ENCODE data around the gene FKBP4. TPM values are rescaled to one million over a fixed set of nuclear protein-coding genes. Genes with fewer than 3 reads are reported as not detected.

The FKBP4 gene
- total and polyA plus RNA-seq, 12 donors, result 18.9 to 110 (median 44.3) TPM

- DNase-seq, result peak in 1 of 7 donors; percentile 10
- TF ChIP-seq POLR2A (IDR thresholded peaks at IDR 0.05) (no peak), CTCF (IDR thresholded peaks at IDR 0.05) (no peak)
- Histone ChIP-seq H3K4me1 (replicated peaks in 1 of 2) (peaks cover under 1 to 3% of the 10 kb centered on the region in 2 donors), H3K36me3 (replicated peaks in 1 of 2) (no peaks in the 10 kb centered on the region), H3K27me3 (no peaks in the 10 kb centered on the region), H3K27ac (no peak overlapping the region), H3K4me3 (no peak overlapping the region), H3K9me3 (replicated peaks in 1 of 3) (no peaks in the 10 kb centered on the region)
- 86 to 91% (median 86%) methylated on average over 5 to 6 of the region's 6 CpGs for WGBS, 4 donors
- intact Hi-C loops (cut with DNase I), result no loop called here
Measured at GRCh38 chr12:2791089-2791488, 3.7 kb upstream of the FKBP4 start.

- intact Hi-C loops (cut with DNase I), result no loop called here
- no peak for DNase-seq
- Histone ChIP-seq H3K27me3 (no peaks in the 10 kb centered on the region), H3K9me3 (replicated peaks in 1 of 3) (no peaks in the 10 kb centered on the region), H3K4me3 (no peak overlapping the region), H3K4me1 (replicated peaks in 1 of 2) (peaks cover 19% of the 10 kb centered on the region in 2 donors), H3K36me3 (replicated peaks in 1 of 2) (peaks cover 0 to 4% of the 10 kb centered on the region in 2 donors), H3K27ac (no peak overlapping the region)
- WGBS, 4 donors, result 82 to 86% (median 84%) methylated on average over 25 of the region's 25 CpGs
- no peak for TF ChIP-seq CTCF (IDR thresholded peaks at IDR 0.05)
- no peak for TF ChIP-seq POLR2A (IDR thresholded peaks at IDR 0.05)
Measured at GRCh38 chr12:2792671-2793500, 1.9 kb upstream of the FKBP4 start.

- no peak for TF ChIP-seq POLR2A (IDR thresholded peaks at IDR 0.05)
- TF ChIP-seq CTCF (IDR thresholded peaks at IDR 0.05), result no peak
- H3K9me3 ChIP-seq (replicated peaks in 1 of 3), result no peaks in the 10 kb centered on the region
- H3K27ac ChIP-seq, result no peak overlapping the region
- intact Hi-C loops (cut with DNase I), result no loop called here
- peaks cover 0 to 11% of the 10 kb centered on the region in 2 donors for H3K36me3 ChIP-seq (replicated peaks in 1 of 2)
- peaks cover 19 to 24% of the 10 kb centered on the region in 2 donors for H3K4me1 ChIP-seq (replicated peaks in 1 of 2)
- DNase-seq, result no peak
- 93 to 96% (median 95%) methylated on average over 21 of the region's 21 CpGs for WGBS, 4 donors
- H3K4me3 ChIP-seq, result no peak overlapping the region
- no peaks in the 10 kb centered on the region for H3K27me3 ChIP-seq
Measured at GRCh38 chr12:2793561-2793960, 1.2 kb upstream of the FKBP4 start.

GRCh38 chr12:2794191-2794735 is 507 bp upstream of the FKBP4 start:
- intact Hi-C loops (cut with DNase I), result no loop called here
- no peaks in the 10 kb centered on the region for H3K9me3 ChIP-seq (replicated peaks in 1 of 3)
- H3K27me3 ChIP-seq, result no peaks in the 10 kb centered on the region
- peak overlapping the region in 2 of 4 donors; percentile 39 to 84 for H3K4me3 ChIP-seq
- H3K27ac ChIP-seq, result peak overlapping the region in 3 of 5 donors; percentile 17 to 85 (median 36)
- no peak for TF ChIP-seq POLR2A (IDR thresholded peaks at IDR 0.05)
- no peak for TF ChIP-seq CTCF (IDR thresholded peaks at IDR 0.05)
- peaks cover 0 to 18% of the 10 kb centered on the region in 2 donors for H3K36me3 ChIP-seq (replicated peaks in 1 of 2)
- peaks cover 19 to 24% of the 10 kb centered on the region in 2 donors for H3K4me1 ChIP-seq (replicated peaks in 1 of 2)
- DNase-seq, result peak in 1 of 7 donors; percentile 44
- whole genome bisulfite sequencing, 4 donors, result 12 to 17% (median 15%) methylated on average over 22 to 49 of the region's 49 CpGs

Data from adrenal gland (tissue), 12 donors.